ENCODE results near the gene ALOX15. TPM values are rescaled to one million over a fixed set of nuclear protein-coding genes. Genes with fewer than 3 reads are reported as not detected.

ALOX15 gene
- total and polyA plus RNA-seq, 9 of the 15 experiments (the other 6 are each of a cell fraction or from before 2014, with no cell fraction given): not detected

- TF ChIP-seq, protein P1, sequence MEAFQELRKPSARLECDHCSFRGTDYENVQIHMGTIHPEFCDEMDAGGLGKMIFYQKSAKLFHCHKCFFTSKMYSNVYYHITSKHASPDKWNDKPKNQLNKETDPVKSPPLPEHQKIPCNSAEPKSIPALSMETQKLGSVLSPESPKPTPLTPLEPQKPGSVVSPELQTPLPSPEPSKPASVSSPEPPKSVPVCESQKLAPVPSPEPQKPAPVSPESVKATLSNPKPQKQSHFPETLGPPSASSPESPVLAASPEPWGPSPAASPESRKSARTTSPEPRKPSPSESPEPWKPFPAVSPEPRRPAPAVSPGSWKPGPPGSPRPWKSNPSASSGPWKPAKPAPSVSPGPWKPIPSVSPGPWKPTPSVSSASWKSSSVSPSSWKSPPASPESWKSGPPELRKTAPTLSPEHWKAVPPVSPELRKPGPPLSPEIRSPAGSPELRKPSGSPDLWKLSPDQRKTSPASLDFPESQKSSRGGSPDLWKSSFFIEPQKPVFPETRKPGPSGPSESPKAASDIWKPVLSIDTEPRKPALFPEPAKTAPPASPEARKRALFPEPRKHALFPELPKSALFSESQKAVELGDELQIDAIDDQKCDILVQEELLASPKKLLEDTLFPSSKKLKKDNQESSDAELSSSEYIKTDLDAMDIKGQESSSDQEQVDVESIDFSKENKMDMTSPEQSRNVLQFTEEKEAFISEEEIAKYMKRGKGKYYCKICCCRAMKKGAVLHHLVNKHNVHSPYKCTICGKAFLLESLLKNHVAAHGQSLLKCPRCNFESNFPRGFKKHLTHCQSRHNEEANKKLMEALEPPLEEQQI (IDR thresholded peaks at IDR 0.05): no peak
Observed at GRCh38 chr17:4632581-4632920, 8.9 kb downstream of the ALOX15 start (continued).

DNA sequence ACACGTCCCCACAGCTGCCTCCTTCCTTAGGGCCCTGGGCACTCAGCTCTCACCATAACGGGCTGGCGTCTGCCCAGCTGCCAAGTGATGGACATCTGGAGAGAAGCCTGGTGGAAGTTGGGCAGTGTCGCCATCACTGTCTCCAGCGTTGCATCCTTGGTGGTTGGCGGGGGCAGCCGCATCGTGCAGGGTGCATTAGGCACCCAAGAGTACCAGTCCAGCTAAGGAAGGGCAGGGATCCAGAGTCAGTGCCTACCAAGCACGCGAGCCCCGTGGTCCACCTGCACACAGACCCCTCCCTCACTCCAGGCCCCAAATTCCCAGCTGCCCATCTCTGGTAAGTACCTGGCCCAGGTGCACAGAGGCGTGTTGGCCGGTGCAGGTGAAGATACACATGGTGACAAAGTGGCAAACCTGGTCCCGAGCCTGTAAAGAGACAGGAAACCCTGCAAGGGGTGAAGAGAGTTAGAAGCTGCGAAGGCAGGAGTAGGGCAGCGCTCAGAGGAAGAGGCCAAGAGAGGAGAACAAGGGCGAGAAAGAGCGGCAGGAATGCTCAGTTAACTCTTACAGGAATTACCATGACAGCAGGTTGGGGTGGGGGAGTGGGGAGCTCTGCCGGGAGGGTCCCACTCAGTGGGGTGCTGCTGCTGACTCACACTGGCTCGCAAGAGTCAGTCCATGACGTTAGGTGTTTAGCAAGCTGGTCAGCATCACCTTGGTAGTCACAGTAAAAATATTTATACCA lies 9.5 kb downstream of the ALOX15 start:
- DNase-seq (ENCODE audit: extremely low read depth in 1 of 4, low spot score in 3 of 4) (no peak), ATAC-seq (no peak), FAIRE-seq (no peak)
- H3K27me3 ChIP-seq (ENCODE audit: control insufficient read depth in 2 of 2, insufficient read depth in 2 of 2, low read length in 2 of 2): peaks cover 0 to 17% of the 10 kb centered on the region in 2 experiments; a peak in 2 of 5 replicates
- TF ChIP-seq BRCA1 (IDR thresholded peaks at IDR 0.05) (no peak), BRCA1 (CRISPR knock-in tag; IDR thresholded peaks at IDR 0.05) (no peak), LEF1 (IDR thresholded peaks at IDR 0.05) (no peak), ZNF224 (CRISPR knock-in tag; IDR thresholded peaks at IDR 0.05) (no peak), PHF21A (IDR thresholded peaks at IDR 0.05; ENCODE audit: borderline replicate concordance, low read depth) (no peak), CBX8 (IDR thresholded peaks at IDR 0.05; ENCODE audit: borderline replicate concordance, extremely low read depth, low read depth, low read length, poor library complexity, severe bottlenecking) (no peak), PURB (CRISPR knock-in tag; IDR thresholded peaks at IDR 0.05; ENCODE audit: low read depth) (no peak)
- TF ChIP-seq, protein P2, sequence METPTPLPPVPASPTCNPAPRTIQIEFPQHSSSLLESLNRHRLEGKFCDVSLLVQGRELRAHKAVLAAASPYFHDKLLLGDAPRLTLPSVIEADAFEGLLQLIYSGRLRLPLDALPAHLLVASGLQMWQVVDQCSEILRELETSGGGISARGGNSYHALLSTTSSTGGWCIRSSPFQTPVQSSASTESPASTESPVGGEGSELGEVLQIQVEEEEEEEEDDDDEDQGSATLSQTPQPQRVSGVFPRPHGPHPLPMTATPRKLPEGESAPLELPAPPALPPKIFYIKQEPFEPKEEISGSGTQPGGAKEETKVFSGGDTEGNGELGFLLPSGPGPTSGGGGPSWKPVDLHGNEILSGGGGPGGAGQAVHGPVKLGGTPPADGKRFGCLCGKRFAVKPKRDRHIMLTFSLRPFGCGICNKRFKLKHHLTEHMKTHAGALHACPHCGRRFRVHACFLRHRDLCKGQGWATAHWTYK (CRISPR knock-in tag; IDR thresholded peaks at IDR 0.05): no peak
- H4K20me1 ChIP-seq (replicated peaks; ENCODE audit: control insufficient read depth, insufficient read depth, low read length): no peaks in the 10 kb centered on the region
- WGBS (ENCODE audit: insufficient coverage, low coverage, missing lambda C conversion rate): 23% methylated on average over 17 of the region's 21 CpGs
- in situ Hi-C loops (cut with MboI): no loop called here
- no peaks in the 10 kb centered on the region for H3K9me1 ChIP-seq (ENCODE audit: control insufficient read depth, insufficient read depth, low read length)
- no peak overlapping the region for H3K4me3 ChIP-seq
- no peaks in the 10 kb centered on the region for H3K9me3 ChIP-seq (replicated peaks; ENCODE audit: control insufficient read depth, insufficient read depth, low read depth, low read length)
- no TSS peak for BruUV-seq (replicated peaks)
- H3K36me3 ChIP-seq (ENCODE audit: control insufficient read depth, insufficient read depth, low read length): no peaks in the 10 kb centered on the region
- peaks cover 0 to 4% of the 10 kb centered on the region in 2 experiments; a peak in 3 of 5 replicates for H3K4me1 ChIP-seq (replicated peaks in 1 of 2; ENCODE audit: control insufficient read depth in 2 of 2, insufficient read depth in 2 of 2, low read length in 2 of 2)
- no peak overlapping the region for H3K4me2 ChIP-seq (ENCODE audit: insufficient read depth, low read length)
- CTCF ChIA-PET (ENCODE audit: low intra/inter-chr PET ratio): no interaction called here
- H3K79me2 ChIP-seq (ENCODE audit: control insufficient read depth, insufficient read depth, low read length): no peaks in the 10 kb centered on the region
- H2AFZ ChIP-seq (ENCODE audit: low read depth, low read length): no peak overlapping the region
- intact Hi-C loops (cut with micrococcal nuclease): no loop called here
- H3K9ac ChIP-seq (ENCODE audit: insufficient read depth in 1 of 2, low read depth in 2 of 2, low read length in 2 of 2): no peak overlapping the region
- POLR2A ChIA-PET: interaction anchor here (0.8 kb wide), 1 partner anchor 13 kb away, joined by 3 read pairs; no protein-coding TSS in a partner anchor
- no peak overlapping the region for H3K27ac ChIP-seq (ENCODE audit: extremely low read depth, low read depth, low read length)

All from K562 (cell line).